ENCODE measurements around the gene ASPHD2. TPM values are rescaled to one million over a fixed set of nuclear protein-coding genes. Genes with fewer than 3 reads are reported as not detected.

ASPHD2 gene
- total and polyA plus RNA-seq, 4 donors, result 3.7 to 12.8 (median 10.0) TPM

DNA sequence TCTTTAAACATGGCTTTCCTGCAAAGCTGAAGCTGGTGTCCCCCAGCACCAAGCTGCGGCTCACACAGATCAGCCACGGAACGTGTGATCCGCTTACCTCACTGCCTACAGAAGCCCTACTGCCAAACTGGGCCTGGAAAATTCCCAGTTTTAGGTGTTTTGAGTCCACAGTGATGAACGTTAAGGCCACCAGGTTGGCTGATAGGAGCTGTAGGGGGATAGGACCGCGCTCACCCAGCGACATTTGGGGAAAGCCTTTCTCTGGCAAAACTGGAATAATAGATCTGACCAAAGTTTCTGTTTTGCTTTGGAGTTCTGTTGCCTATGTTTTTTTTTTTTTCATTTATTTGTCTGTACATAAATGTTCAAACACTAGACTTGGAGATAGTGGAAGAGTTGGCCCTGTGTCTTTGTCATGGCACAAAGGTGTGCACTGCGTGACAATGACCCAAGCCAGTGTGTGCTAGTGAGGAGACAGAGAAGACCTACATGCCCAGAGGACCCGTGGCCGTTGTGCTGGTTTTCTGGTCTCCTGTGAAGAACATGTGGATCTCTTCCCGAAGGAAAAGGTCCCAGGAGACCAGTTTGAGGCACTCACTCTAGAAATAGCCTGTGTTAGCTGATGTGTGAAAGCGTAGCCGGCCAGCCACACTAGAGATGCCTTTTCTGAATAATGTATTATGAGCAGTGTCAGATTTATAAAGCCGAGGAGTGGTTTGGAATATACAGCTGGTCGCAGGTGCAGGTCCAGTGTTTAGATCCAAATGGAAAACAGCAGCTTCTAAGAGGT lies 15.0 kb downstream of the ASPHD2 start:
- H3K36me3 ChIP-seq (ENCODE audit: control insufficient read depth, insufficient read depth, low read length), result peaks cover 26% of the 10 kb centered on the region
- no peaks in the 10 kb centered on the region for H3K9me3 ChIP-seq (ENCODE audit: control insufficient read depth, insufficient read depth, low read length)
- H3K27me3 ChIP-seq (ENCODE audit: control insufficient read depth, insufficient read depth, low read length), result no peaks in the 10 kb centered on the region
- 81% methylated on average over 12 of the region's 16 CpGs for WGBS (ENCODE audit: insufficient coverage)
- DNase-seq (ENCODE audit: low read depth in 4 of 6, low spot score in 6 of 6), result peak in 1 of 6 donors; percentile 49
- no peak overlapping the region for H3K27ac ChIP-seq (ENCODE audit: low read depth, low read length)
- no peaks in the 10 kb centered on the region for H3K4me1 ChIP-seq (ENCODE audit: control insufficient read depth, insufficient read depth, low read length)
- no peak overlapping the region for H3K4me3 ChIP-seq (ENCODE audit: low read depth, low read length)

DNA sequence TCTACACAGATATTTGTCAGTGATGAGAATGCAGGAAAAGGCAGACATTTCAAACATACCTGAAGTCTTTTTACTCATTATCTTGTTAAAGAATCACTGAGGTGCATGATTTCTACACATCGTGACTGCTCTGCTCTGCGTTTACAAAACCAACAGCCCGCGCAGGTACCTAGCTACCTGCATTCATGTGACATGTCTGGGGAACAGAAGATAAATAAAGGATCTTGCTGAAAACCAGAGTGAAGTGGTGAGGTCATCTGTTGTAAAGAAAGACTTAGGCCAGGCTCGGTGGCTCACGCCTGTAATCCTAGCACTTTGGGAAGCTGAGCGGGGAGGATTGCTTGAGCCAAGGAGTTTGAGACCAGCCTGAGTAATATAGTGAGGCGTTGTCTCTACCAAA lies 15.7 kb downstream of the ASPHD2 start:
- H3K4me3 ChIP-seq (ENCODE audit: low read depth, low read length), result no peak overlapping the region
- H3K27ac ChIP-seq (ENCODE audit: low read depth, low read length), result no peak overlapping the region
- no peaks in the 10 kb centered on the region for H3K4me1 ChIP-seq (ENCODE audit: control insufficient read depth, insufficient read depth, low read length)
- no peaks in the 10 kb centered on the region for H3K9me3 ChIP-seq (ENCODE audit: control insufficient read depth, insufficient read depth, low read length)
- DNase-seq (ENCODE audit: low read depth in 4 of 6, low spot score in 6 of 6), result no peak
- no peaks in the 10 kb centered on the region for H3K27me3 ChIP-seq (ENCODE audit: control insufficient read depth, insufficient read depth, low read length)
- peaks cover 31% of the 10 kb centered on the region for H3K36me3 ChIP-seq (ENCODE audit: control insufficient read depth, insufficient read depth, low read length)
- WGBS (ENCODE audit: insufficient coverage), result 100% methylated on average over 2 of the region's 8 CpGs

DNA sequence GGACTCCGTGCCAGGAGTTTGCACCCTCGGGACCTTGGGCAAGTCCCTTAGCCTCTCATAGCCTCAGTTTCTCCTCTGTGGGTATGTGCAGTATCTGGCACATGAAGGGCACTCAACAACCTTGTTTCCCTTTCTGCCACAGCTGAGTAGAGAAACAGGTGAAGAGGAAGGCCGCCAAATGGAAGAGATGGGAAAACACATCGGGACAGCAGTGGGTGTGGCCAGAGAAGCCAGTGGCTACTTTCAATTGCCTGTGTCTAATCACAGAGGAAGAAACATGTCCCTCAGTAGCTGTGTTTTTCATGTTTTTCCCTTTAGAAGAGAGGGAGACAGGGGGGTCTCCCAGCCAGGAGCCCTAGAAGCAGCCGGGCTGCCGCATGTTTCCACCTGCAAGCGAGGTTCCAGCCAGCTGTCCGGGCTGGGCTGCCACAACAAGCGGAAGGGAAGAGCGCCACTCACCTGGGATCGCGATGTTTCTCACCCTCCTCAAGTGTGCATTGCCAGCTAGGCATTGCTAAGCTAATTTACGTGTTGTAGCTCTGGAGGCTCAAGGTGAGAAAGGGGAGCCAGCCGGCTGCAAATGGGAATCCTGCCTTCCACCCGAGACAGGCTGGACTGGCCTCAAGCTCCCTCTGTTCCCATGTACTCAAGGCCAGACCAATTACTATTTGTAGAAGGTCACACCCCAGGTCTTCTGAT lies 16.7 kb downstream of the ASPHD2 start:
- no peak overlapping the region for H3K27ac ChIP-seq (ENCODE audit: low read depth, low read length)
- WGBS (ENCODE audit: insufficient coverage), result 72% methylated on average over 12 of the region's 15 CpGs
- H3K4me3 ChIP-seq (ENCODE audit: low read depth, low read length), result no peak overlapping the region
- no peaks in the 10 kb centered on the region for H3K4me1 ChIP-seq (ENCODE audit: control insufficient read depth, insufficient read depth, low read length)
- H3K27me3 ChIP-seq (ENCODE audit: control insufficient read depth, insufficient read depth, low read length), result no peaks in the 10 kb centered on the region
- H3K9me3 ChIP-seq (ENCODE audit: control insufficient read depth, insufficient read depth, low read length), result no peaks in the 10 kb centered on the region
- no peak for DNase-seq (ENCODE audit: low read depth in 4 of 6, low spot score in 6 of 6)
- H3K36me3 ChIP-seq (ENCODE audit: control insufficient read depth, insufficient read depth, low read length), result peaks cover 33% of the 10 kb centered on the region

DNA sequence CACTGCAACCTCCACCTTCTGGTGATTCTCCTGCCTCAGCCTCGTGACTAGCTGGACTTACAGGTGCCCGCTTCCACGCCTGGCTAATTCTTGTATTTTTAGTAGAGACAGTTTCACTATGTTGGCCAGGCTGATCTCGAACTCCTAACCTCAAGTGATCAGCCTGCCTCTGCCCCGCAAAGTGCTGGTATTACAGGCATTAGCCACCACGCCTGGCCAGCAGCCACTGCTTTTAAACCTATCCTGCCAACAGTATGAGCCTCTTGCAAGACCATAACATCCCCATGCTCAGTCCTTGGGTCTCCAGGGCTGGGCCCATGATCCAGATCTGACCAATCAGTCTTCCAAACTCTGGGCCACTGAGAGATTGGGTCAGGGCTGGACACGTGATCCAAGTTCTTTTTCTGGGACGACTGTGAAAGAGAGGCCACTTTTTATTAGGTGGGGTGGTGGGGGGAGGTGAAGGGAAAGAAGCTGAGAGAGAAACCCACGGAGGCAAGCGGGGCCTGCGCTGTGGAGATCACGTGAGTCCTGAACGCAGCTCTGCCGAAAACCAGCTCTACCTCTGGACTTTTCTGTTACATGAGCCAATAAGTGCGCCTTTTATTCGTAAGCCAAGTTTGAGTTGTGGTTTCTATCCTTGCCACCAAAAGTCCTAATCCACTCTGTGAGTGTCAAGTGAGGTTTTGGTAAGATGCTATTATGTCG lies 17.9 kb downstream of the ASPHD2 start:
- H3K27ac ChIP-seq (ENCODE audit: low read depth, low read length), result no peak overlapping the region
- no peaks in the 10 kb centered on the region for H3K9me3 ChIP-seq (ENCODE audit: control insufficient read depth, insufficient read depth, low read length)
- no peak for DNase-seq (ENCODE audit: low read depth in 4 of 6, low spot score in 6 of 6)
- 89% methylated on average over 12 of the region's 17 CpGs for WGBS (ENCODE audit: insufficient coverage)
- H3K4me3 ChIP-seq (ENCODE audit: low read depth, low read length), result no peak overlapping the region
- no peaks in the 10 kb centered on the region for H3K27me3 ChIP-seq (ENCODE audit: control insufficient read depth, insufficient read depth, low read length)
- peaks cover 43% of the 10 kb centered on the region for H3K36me3 ChIP-seq (ENCODE audit: control insufficient read depth, insufficient read depth, low read length)
- H3K4me1 ChIP-seq (ENCODE audit: control insufficient read depth, insufficient read depth, low read length), result no peaks in the 10 kb centered on the region

DNA sequence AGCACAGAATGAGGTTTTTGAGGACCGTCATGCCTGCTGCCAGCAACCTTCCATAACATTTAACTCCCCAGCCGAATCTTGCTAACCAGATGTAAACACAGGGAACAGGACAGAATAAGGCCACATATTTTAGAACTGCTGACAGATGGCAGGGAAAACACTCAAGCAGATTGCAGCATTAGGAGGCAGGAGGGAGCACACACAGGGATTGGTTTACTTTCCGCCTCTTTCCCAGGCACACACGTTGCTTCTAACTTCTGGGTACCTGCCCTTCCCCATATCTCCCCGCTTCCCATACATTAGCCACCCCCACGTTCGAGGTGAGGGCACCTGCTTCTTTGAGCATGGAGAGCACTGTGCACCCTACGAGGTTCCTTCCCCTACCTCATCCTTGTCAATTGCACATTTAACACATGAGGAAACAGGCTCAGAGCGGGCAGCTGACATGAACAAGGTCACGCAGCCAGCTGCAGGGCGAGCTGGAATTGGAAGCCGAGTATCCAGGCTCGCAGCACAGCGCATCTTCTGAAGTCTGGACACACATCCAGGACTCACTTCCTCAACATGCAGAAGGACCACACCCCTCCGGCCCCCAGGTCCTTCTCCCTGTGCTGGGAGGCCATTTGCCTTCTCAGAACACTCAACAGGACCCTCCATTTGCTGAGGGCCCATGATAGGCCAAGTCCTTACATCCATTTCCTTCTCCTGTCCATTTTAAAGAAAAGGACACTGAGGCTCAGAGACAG lies 18.7 kb downstream of the ASPHD2 start:
- 84% methylated on average over 13 of the region's 15 CpGs for WGBS (ENCODE audit: insufficient coverage)

DNA sequence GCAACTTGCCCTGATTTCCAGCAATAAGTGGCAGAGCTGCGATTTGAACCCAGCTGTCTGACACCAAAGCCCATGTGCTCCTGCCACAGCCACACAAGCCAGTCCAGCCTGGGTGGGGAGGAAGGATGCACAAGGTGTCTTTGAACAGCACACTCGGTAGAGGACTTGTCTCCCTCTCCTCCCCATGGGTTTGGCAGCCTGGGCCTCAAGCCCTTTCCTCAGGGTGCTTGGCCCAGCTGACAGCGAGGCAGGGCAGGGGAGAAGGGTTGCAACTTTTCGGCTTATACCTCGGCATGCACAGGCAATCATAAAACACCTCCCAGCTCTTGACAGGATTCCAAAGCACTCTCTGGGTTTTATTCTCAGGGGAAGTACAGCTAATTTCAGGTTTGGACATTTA lies 19.3 kb downstream of the ASPHD2 start:
- Histone ChIP-seq H3K4me1 (ENCODE audit: control insufficient read depth, insufficient read depth, low read length) (no peaks in the 10 kb centered on the region), H3K27me3 (ENCODE audit: control insufficient read depth, insufficient read depth, low read length) (no peaks in the 10 kb centered on the region), H3K4me3 (ENCODE audit: low read depth, low read length) (no peak overlapping the region), H3K27ac (ENCODE audit: low read depth, low read length) (no peak overlapping the region), H3K36me3 (ENCODE audit: control insufficient read depth, insufficient read depth, low read length) (peaks cover 48% of the 10 kb centered on the region), H3K9me3 (ENCODE audit: control insufficient read depth, insufficient read depth, low read length) (no peaks in the 10 kb centered on the region)
- WGBS (ENCODE audit: insufficient coverage), result 73% methylated on average over 3 of the region's 5 CpGs
- DNase-seq (ENCODE audit: low read depth in 4 of 6, low spot score in 6 of 6), result no peak

More for the DNA sequence above, 18.7 kb downstream of the ASPHD2 start:
- Histone ChIP-seq H3K4me3 (ENCODE audit: low read depth, low read length) (no peak overlapping the region), H3K9me3 (ENCODE audit: control insufficient read depth, insufficient read depth, low read length) (no peaks in the 10 kb centered on the region), H3K36me3 (ENCODE audit: control insufficient read depth, insufficient read depth, low read length) (peaks cover 47% of the 10 kb centered on the region), H3K27me3 (ENCODE audit: control insufficient read depth, insufficient read depth, low read length) (no peaks in the 10 kb centered on the region), H3K4me1 (ENCODE audit: control insufficient read depth, insufficient read depth, low read length) (no peaks in the 10 kb centered on the region), H3K27ac (ENCODE audit: low read depth, low read length) (no peak overlapping the region)
- DNase-seq (ENCODE audit: low read depth in 4 of 6, low spot score in 6 of 6), result peak in 2 of 6 donors; percentile 40 to 65

DNA sequence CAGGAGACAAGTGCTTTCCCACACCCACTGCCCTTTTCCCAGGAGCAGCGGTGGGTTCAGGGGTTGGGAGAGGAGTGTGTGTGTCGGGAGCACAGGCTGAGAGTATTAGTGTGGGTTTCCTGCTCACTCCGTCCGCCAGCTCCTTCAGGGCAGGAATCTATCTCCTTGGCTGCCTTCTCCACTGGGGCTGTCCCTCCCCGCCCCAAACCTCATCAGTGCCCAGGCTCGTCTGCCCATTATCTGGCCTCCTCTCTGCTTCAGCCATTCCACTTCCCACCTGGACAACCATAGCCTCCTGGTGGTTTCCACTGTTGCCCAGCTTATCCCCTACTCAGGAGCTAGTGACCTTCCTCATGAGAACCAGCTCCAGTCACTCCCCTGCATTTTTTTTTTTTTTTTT lies 19.9 kb downstream of the ASPHD2 start:
- Histone ChIP-seq H3K36me3 (ENCODE audit: control insufficient read depth, insufficient read depth, low read length) (peaks cover 49% of the 10 kb centered on the region), H3K27ac (ENCODE audit: low read depth, low read length) (no peak overlapping the region), H3K4me1 (ENCODE audit: control insufficient read depth, insufficient read depth, low read length) (no peaks in the 10 kb centered on the region), H3K9me3 (ENCODE audit: control insufficient read depth, insufficient read depth, low read length) (no peaks in the 10 kb centered on the region), H3K4me3 (ENCODE audit: low read depth, low read length) (no peak overlapping the region), H3K27me3 (ENCODE audit: control insufficient read depth, insufficient read depth, low read length) (no peaks in the 10 kb centered on the region)
- 62% methylated on average over 4 of the region's 6 CpGs for WGBS (ENCODE audit: insufficient coverage)
- DNase-seq (ENCODE audit: low read depth in 4 of 6, low spot score in 6 of 6), result no peak

DNA sequence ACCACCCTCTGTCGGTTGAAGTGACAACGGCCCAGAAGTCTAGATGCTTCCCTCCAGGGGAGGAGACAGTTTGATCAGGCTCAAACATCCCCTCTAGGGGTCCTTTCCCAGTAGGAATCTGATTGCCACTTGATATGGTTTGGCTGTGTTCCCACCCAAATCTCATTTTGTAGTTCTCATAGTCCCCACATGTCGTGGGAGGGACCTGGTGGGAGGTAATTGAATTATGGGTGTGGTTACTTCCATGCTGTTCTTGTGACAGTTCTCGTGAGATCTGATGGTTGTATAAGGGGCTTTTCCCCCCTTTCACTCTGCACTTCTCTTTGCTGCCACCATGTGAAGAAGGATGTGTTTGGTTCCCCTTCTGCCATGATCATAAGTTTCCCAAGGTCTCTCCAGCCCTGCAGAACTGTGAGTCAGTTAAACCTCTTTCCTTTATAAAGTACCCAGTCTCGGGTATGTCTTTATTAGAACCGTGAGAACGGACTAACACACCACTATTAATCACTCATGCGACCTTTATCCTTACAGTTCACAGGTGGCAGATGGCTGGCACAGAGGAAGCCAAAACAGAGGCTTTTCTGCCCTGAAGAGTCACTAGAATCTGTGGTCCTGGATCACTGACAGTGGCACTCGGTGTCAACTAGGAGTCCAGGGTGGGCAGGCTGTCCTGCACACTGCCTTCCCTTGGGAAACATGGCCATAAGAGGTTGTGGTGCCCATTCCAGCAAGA lies 21.6 kb downstream of the ASPHD2 start:
- Histone ChIP-seq H3K9me3 (ENCODE audit: control insufficient read depth, insufficient read depth, low read length) (no peaks in the 10 kb centered on the region), H3K27me3 (ENCODE audit: control insufficient read depth, insufficient read depth, low read length) (no peaks in the 10 kb centered on the region), H3K36me3 (ENCODE audit: control insufficient read depth, insufficient read depth, low read length) (peaks cover 52% of the 10 kb centered on the region), H3K4me1 (ENCODE audit: control insufficient read depth, insufficient read depth, low read length) (no peaks in the 10 kb centered on the region), H3K4me3 (ENCODE audit: low read depth, low read length) (no peak overlapping the region), H3K27ac (ENCODE audit: low read depth, low read length) (no peak overlapping the region)
- WGBS (ENCODE audit: insufficient coverage), result 86% methylated on average over 3 of the region's 9 CpGs
- DNase-seq (ENCODE audit: low read depth in 4 of 6, low spot score in 6 of 6), result no peak

Measured in spinal cord (tissue), 10 donors.